HepG2 (cell line): Measurements from ENCODE around the gene DCP2. TPM values are rescaled to one million over a fixed set of nuclear protein-coding genes. Genes with fewer than 3 reads are reported as not detected.

Source experiments
- ATF7 ChIP-seq, 2 experiments: fragments of 450-650 bp in 1 of 2; sonication (generic) in 1 of 2; formaldehyde crosslinking in 1 of 2; IDR thresholded peaks; 2 replicates each; pipeline versions ENCODE4 v1.4.0 to v1.6.1; 2016 to 2020; ENCODE audit warnings: antibody characterized with exemption in 1 of 2, mild to moderate bottlenecking in 1 of 2, missing genetic modification reagents in 1 of 2
- ATM ChIP-seq: fragments of 450-650 bp; IDR thresholded peaks from 2 replicates; pipeline ENCODE4 v1.7.1; 2017; ENCODE audit warnings: mild to moderate bottlenecking, borderline replicate concordance
- HOXA9 ChIP-seq: sonication (generic); formaldehyde crosslinking; IDR thresholded peaks from 2 replicates; pipeline ENCODE4 v1.8.1; 2022; ENCODE audit warnings: missing genetic modification reagents, mild to moderate bottlenecking, moderate library complexity, borderline replicate concordance
- KAT2B ChIP-seq: fragments of 150-350 bp; IDR thresholded peaks from 2 replicates; pipeline ENCODE4 v1.6.1; 2014; ENCODE audit warnings: low read depth, low read length, borderline replicate concordance
- KDM5B ChIP-seq: sonication (generic); formaldehyde crosslinking; IDR thresholded peaks from 2 replicates; pipeline ENCODE4 v1.4.0; 2020; ENCODE audit warnings: missing genetic modification reagents, mild to moderate bottlenecking, borderline replicate concordance
- SATB2 ChIP-seq: sonication (generic); formaldehyde crosslinking; IDR thresholded peaks from 2 replicates; pipeline ENCODE4 v1.5.0; 2020; ENCODE audit warnings: missing genetic modification reagents
- TERF1 ChIP-seq: sonication (generic); formaldehyde crosslinking; IDR thresholded peaks from 2 replicates; pipeline ENCODE4 v1.8.0; 2022; ENCODE audit warnings: mild to moderate bottlenecking, missing genetic modification reagents, moderate library complexity
- XRCC5 ChIP-seq: fragments of 200-400 bp; formaldehyde crosslinking; optimal IDR thresholded peaks from 2 replicates; pipeline ENCODE3; 2017; ENCODE audit warnings: mild to moderate bottlenecking, low read length
- ZBTB49 ChIP-seq: sonication (generic); formaldehyde crosslinking; IDR thresholded peaks from 2 replicates; pipeline ENCODE4 v1.4.0; 2020; ENCODE audit warnings: missing genetic modification reagents, borderline replicate concordance
- ZFP1 ChIP-seq: IDR thresholded peaks from 2 replicates; pipeline ENCODE4 v1.6.1; 2016
- ZNF12 ChIP-seq: sonication (generic); formaldehyde crosslinking; IDR thresholded peaks from 2 replicates; pipeline ENCODE4 v1.5.0; 2020; ENCODE audit warnings: missing genetic modification reagents
- ZNF383 ChIP-seq: sonication (generic); formaldehyde crosslinking; IDR thresholded peaks from 2 replicates; pipeline ENCODE4 v1.4.0; 2020; ENCODE audit warnings: missing genetic modification reagents, mild to moderate bottlenecking, borderline replicate concordance
- ZNF501 ChIP-seq: sonication (generic); formaldehyde crosslinking; IDR thresholded peaks from 2 replicates; pipeline ENCODE4 v1.5.1; 2020; ENCODE audit warnings: mild to moderate bottlenecking, moderate library complexity, missing genetic modification reagents
- ZNF562 ChIP-seq: sonication (generic); formaldehyde crosslinking; IDR thresholded peaks from 2 replicates; pipeline ENCODE4 v1.8.0; 2022; ENCODE audit warnings: missing genetic modification reagents, borderline replicate concordance
- ZNF597 ChIP-seq: sonication (generic); formaldehyde crosslinking; IDR thresholded peaks from 2 replicates; pipeline ENCODE4 v1.5.0; 2020; ENCODE audit warnings: missing genetic modification reagents
- ZNF670 ChIP-seq: sonication (generic); formaldehyde crosslinking; IDR thresholded peaks from 2 replicates; pipeline ENCODE4 v1.8.0; 2022; ENCODE audit warnings: mild to moderate bottlenecking, missing genetic modification reagents, borderline replicate concordance
- ZNF704 ChIP-seq: sonication (generic); formaldehyde crosslinking; IDR thresholded peaks from 2 replicates; pipeline ENCODE4 v1.8.1; 2023; ENCODE audit warnings: mild to moderate bottlenecking, inconsistent platforms, moderate library complexity, missing genetic modification reagents, borderline replicate concordance
- ZNF850 ChIP-seq: sonication (generic); formaldehyde crosslinking; conservative IDR thresholded peaks from 2 replicates; pipeline ENCODE4 v1.9.0; 2021; ENCODE audit warnings: mild to moderate bottlenecking, missing genetic modification reagents
- polyA plus RNA-seq, 8 experiments: library from polyadenylated mRNA; depleted of rRNA in 3 of 8; stranded (reverse) in 7 of 8; unstranded in 1 of 8; fragments of >200 nt; fragmentation: Illumina TruSeq in 4 of 8; extraction: Trizol in 4 of 8; gene quantifications; 2 replicates each; pipeline versions ENCODE4 v1.2.1 to v1.2.3, GENCODE V29; 2011 to 2016; ENCODE audit warnings: low read depth in 4 of 8, missing spikeins in 1 of 8, mixed read lengths in 1 of 8; ENCODE audit not compliant: insufficient read depth in 1 of 8
- total RNA-seq, 5 experiments: library from RNA; depleted of rRNA; stranded (reverse); fragments of >200 nt; fragmentation: Illumina TruSeq; extraction: Trizol; gene quantifications; 2 replicates each; pipeline ENCODE4 v1.2.3, GENCODE V29; 2016; ENCODE audit warnings: low read depth in 1 of 5
- TF ChIP-seq, protein P1 (sequence below): IDR thresholded peaks from 2 replicates; pipeline ENCODE4 v1.4.0; 2020; ENCODE audit warnings: mild to moderate bottlenecking, missing genetic modification reagents
- TF ChIP-seq, protein P2 (sequence below): sonication (generic); formaldehyde crosslinking; IDR thresholded peaks from 2 replicates; pipeline ENCODE4 v1.5.1; 2020; ENCODE audit warnings: missing genetic modification reagents, mild to moderate bottlenecking, borderline replicate concordance

Gene DCP2
- total and polyA plus RNA-seq, 2 of the 13 experiments (the other 11 are each of a cell fraction or from before 2014, with no cell fraction given), result 16.2 to 63.4 TPM

DNA sequence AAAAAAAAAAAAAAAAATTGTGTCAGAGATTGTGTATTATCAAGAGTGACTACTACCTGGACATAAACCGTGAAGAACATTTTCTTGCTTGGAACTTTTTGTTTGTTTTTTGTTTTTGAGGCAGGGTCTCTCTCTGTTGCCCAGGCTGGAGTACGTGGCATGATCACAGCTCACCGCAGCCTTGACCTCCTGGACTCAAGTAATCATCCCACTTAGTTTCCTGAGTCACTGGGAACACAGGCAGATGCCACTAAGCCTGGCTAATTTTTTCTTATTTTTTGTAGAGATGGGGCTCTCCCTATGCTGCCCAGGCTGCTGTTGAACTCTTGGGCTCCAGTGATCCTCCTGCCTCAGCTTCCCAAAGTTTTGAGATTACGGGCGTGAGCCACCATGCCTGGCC, 25.8 kb downstream of the DCP2 start (continued):
- TF ChIP-seq ATF7 (IDR thresholded peaks at IDR 0.05) (no peak), ATF7 (CRISPR knock-in tag; IDR thresholded peaks at IDR 0.05) (no peak), SATB2 (no peak), ZNF704 (no peak), XRCC5 (no peak), KDM5B (CRISPR knock-in tag) (no peak), KAT2B (no peak), ZNF670 (CRISPR knock-in tag) (peak; percentile 46; the same call in 1 of the 2 replicates), ZBTB49 (CRISPR knock-in tag) (no peak), ATM (no peak), ZNF12 (CRISPR knock-in tag) (no peak), ZNF501 (CRISPR knock-in tag) (0 out of 2 replicates have a peak, but pooled peaks have one; percentile 41), ZNF383 (CRISPR knock-in tag) (no peak), ZNF562 (CRISPR knock-in tag) (no peak), HOXA9 (CRISPR knock-in tag) (no peak), ZNF597 (CRISPR knock-in tag) (no peak), TERF1 (no peak), ZNF850 (no peak), ZFP1 (no peak)
- TF ChIP-seq, protein P1, sequence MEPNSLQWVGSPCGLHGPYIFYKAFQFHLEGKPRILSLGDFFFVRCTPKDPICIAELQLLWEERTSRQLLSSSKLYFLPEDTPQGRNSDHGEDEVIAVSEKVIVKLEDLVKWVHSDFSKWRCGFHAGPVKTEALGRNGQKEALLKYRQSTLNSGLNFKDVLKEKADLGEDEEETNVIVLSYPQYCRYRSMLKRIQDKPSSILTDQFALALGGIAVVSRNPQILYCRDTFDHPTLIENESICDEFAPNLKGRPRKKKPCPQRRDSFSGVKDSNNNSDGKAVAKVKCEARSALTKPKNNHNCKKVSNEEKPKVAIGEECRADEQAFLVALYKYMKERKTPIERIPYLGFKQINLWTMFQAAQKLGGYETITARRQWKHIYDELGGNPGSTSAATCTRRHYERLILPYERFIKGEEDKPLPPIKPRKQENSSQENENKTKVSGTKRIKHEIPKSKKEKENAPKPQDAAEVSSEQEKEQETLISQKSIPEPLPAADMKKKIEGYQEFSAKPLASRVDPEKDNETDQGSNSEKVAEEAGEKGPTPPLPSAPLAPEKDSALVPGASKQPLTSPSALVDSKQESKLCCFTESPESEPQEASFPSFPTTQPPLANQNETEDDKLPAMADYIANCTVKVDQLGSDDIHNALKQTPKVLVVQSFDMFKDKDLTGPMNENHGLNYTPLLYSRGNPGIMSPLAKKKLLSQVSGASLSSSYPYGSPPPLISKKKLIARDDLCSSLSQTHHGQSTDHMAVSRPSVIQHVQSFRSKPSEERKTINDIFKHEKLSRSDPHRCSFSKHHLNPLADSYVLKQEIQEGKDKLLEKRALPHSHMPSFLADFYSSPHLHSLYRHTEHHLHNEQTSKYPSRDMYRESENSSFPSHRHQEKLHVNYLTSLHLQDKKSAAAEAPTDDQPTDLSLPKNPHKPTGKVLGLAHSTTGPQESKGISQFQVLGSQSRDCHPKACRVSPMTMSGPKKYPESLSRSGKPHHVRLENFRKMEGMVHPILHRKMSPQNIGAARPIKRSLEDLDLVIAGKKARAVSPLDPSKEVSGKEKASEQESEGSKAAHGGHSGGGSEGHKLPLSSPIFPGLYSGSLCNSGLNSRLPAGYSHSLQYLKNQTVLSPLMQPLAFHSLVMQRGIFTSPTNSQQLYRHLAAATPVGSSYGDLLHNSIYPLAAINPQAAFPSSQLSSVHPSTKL (CRISPR knock-in tag), result peak; percentile 54
- TF ChIP-seq, protein P2, sequence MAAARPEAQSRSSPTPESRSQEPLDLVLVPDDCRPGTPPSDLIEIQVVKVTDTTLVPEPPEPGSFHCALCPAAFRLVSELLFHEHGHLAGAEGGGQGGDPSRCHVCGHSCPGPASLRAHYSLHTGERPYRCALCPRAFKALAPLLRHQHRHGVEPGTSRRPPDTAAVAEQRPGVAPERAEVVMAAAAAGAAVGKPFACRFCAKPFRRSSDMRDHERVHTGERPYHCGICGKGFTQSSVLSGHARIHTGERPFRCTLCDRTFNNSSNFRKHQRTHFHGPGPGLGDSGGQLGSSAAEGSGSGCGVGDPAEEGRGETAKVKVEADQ (CRISPR knock-in tag), result no peak
